Pancreas (tissue), 10 donors: ENCODE measurements around the gene KDM1A. TPM values are rescaled to one million over a fixed set of nuclear protein-coding genes. Genes with fewer than 3 reads are reported as not detected.

Experiments used
- ATAC-seq, 4 donors: fragments of 200-7000 bp; cut with Tn5 transposase; one replicate each; pipeline versions ENCODE4 v1.8.0 to v1.9.1; 2020; ENCODE audit warnings: mild to moderate bottlenecking in 4 of 4, moderate library complexity in 4 of 4
- DNase-seq, 6 donors: peaks; one replicate each; pipeline ENCODE4 v3.0.0-alpha.2; 2020
- FAIRE-seq: peaks from 2 replicates; lab custom pipeline; 2012; peaks lifted over from hg19 to GRCh38; lab: Jason Lieb, UNC
- H3K27ac ChIP-seq, 4 donors: fragments of 200-600 bp; sonication (generic); 1 replicate in 3 of 4; 2 replicates in 1 of 4; pipeline versions ENCODE4 v1.5.0 to v1.8.0; 2020
- H3K27me3 ChIP-seq, 4 donors: fragments of 200-600 bp; one replicate each; pipeline ENCODE4 v1.8.0; 2021
- H3K36me3 ChIP-seq, 3 donors: fragments of 200-600 bp; sonication (generic) in 1 of 3; one replicate each; pipeline versions ENCODE4 v1.5.0 to v1.8.0; 2020 to 2021
- H3K4me1 ChIP-seq, 3 donors: fragments of 200-600 bp; one replicate each; pipeline ENCODE4 v1.8.0; 2021
- H3K4me3 ChIP-seq, 4 donors: fragments of 200-600 bp; sonication (generic) in 2 of 4; one replicate each; pipeline versions ENCODE4 v1.5.0 to v1.8.0; 2020 to 2021
- H3K9me3 ChIP-seq, 4 donors: fragments of 200-600 bp; one replicate each; pipeline ENCODE4 v1.8.0; 2021
- WGBS, 2 donors: extraction: QIAGEN DNeasy Blood & Tissue Kit; methylation state at CpG; one replicate each; pipeline ENCODE4 v1.1.7; 2013; 5-methylcytosine and 5-hydroxymethylcytosine counted together
- intact Hi-C, 3 donors: fragments of 100-400 bp; cut with DNase I; formaldehyde crosslinking; loops; one replicate each; pipeline versions ENCODE4 v1.11.1 to v1.14.2; 2022
- polyA plus RNA-seq, 2 donors: library from polyadenylated mRNA; stranded (reverse); fragments of 200-250 nt; gene quantifications; one replicate each; pipeline ENCODE4 v1.2.3, GENCODE V29; 2013
- total RNA-seq, 6 donors: library from RNA; stranded (reverse); fragmentation: NEBNext Ultra II Directional in 4 of 6; extraction: Animal tissue kit (Norgen Biotek cat#: 25700) in 4 of 6; gene quantifications; one replicate each; pipeline versions ENCODE4 v1.2.1 to v1.2.4, GENCODE V29; 2021 to 2023
- TF ChIP-seq, protein P1 (sequence below), 4 donors: fragments of 200-600 bp; sonication (generic) in 3 of 4; IDR thresholded peaks; one replicate each; pipeline versions ENCODE4 v1.5.0 to v1.8.0; 2021; ENCODE audit warnings: antibody characterized with exemption in 4 of 4
- donor health status: healthy with polysubstance abuse.
- donor health status: DM: no; HTN: no; CAD: no; lungs with moderate emphysema.
- donor health status: DM: no; HTN: no; CAD: no.
- donor health status: control.
- donor health status: control.
- donor health status: Bipolar disorder and iron deficiency.
- donor health status: DM: yes; HTN: yes; CAD: no.
- donor health status: DM: no; HTN: no; CAD: no.
- donor health status: DM: no; HTN: no; CAD: no.
- donor health status: DM: yes; HTN: yes; CAD: no.

KDM1A gene
- total and polyA plus RNA-seq, 8 donors, result 13.7 to 31.9 (median 22.9) TPM

DNA sequence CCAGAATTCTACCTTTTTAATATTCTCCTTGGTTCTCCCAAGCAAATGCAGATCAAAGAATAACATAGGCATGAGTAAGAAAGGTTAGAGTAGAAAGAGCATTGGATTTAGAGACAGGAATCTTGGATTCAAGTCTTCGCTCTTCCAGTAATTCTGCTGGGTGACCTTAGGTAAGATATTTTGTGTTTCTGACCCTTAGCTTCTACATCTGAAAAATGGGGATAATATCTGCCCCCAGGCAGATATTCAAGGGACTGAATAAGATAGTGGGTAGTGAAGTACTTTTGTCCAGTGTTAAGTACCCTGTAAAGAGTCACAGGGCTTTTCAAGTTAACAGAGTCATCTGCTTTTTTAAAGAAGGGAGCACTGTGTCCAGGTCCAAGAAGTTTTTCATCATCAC lies 70.8 kb downstream of the KDM1A start:
- Histone ChIP-seq H3K27me3 (no peaks in the 10 kb centered on the region), H3K27ac (no peak overlapping the region), H3K9me3 (no peaks in the 10 kb centered on the region), H3K4me3 (no peak overlapping the region), H3K4me1 (no peaks in the 10 kb centered on the region), H3K36me3 (peaks cover 0 to 35% (median 3%) of the 10 kb centered on the region in 3 donors)
- WGBS, 2 donors, result 99 to 100% methylated on average over 1 of the region's 1 CpG
- DNase-seq (no peak), FAIRE-seq (no peak), ATAC-seq (no peak)
- intact Hi-C loops, result no loop called here
- TF ChIP-seq, protein P1, sequence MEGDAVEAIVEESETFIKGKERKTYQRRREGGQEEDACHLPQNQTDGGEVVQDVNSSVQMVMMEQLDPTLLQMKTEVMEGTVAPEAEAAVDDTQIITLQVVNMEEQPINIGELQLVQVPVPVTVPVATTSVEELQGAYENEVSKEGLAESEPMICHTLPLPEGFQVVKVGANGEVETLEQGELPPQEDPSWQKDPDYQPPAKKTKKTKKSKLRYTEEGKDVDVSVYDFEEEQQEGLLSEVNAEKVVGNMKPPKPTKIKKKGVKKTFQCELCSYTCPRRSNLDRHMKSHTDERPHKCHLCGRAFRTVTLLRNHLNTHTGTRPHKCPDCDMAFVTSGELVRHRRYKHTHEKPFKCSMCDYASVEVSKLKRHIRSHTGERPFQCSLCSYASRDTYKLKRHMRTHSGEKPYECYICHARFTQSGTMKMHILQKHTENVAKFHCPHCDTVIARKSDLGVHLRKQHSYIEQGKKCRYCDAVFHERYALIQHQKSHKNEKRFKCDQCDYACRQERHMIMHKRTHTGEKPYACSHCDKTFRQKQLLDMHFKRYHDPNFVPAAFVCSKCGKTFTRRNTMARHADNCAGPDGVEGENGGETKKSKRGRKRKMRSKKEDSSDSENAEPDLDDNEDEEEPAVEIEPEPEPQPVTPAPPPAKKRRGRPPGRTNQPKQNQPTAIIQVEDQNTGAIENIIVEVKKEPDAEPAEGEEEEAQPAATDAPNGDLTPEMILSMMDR (IDR thresholded peaks at IDR 0.05), result no peak

DNA sequence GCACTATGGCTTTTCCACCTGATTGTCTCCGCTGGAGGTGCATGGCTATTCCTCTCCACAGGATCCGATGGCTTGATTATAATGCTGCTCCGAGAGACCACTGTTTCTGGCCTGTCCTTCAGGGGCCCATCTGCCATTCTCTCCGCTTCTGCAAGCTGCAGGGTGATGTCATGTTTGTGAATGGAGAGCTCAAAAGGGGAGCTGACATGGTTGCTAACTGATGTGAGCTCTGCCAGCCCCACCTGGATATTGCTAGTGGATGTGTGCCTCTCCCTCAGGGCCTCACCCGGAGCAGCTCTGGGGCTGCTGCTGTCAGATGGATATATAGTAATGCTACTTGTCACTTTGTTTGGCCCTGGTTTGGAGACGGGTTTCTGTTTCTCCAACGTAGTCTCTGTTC lies 72.3 kb downstream of the KDM1A start:
- WGBS, 2 donors, result 92 to 93% methylated on average over 7 of the region's 7 CpGs
- Histone ChIP-seq H3K4me3 (no peak overlapping the region), H3K4me1 (no peaks in the 10 kb centered on the region), H3K27me3 (no peaks in the 10 kb centered on the region), H3K9me3 (no peaks in the 10 kb centered on the region), H3K36me3 (peaks cover 0 to 29% (median 3%) of the 10 kb centered on the region in 3 donors), H3K27ac (no peak overlapping the region)
- TF ChIP-seq, protein P1 (IDR thresholded peaks at IDR 0.05), result no peak
- intact Hi-C loops, result no loop called here
- no peak for ATAC-seq
- FAIRE-seq, result no peak
- no peak for DNase-seq

DNA sequence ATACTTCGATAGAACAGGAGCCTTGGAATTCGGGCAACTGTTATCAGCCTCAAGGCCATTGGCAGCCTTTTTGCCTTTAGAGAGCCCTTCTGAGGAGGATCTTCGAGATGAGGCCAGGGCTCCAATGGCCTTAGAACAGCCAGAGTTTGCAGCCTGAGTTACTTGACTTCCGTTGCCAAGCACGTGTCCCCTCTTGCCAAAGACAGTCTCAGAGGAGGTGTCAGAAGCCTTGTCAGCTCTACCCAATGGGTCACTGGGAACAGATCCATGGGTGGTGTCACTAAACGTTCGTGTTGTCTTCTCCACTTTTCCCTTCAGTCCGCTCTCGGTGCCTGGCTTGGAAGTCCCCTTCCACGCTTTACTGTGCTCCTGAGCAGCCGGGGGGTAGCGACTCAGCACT lies 73.2 kb downstream of the KDM1A start:
- FAIRE-seq, result no peak

DNA sequence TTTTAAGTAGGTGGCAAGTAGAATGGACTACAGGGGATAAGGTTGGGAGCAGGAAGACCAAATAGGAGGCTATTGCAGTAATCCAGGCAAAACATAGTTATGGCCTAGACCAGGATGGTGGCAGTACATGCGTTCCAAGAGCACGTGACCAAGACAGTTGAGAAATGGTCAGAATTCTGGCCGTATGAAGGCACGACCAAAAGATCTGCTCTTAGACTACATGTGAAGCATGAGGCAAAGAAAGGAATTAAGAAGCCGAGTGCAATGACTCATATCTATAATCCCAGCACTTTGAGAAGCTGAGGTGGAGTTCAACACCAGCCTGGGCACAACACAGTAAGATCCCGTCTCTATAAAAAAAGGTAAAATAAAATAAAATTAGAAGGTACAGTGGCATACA lies 78.0 kb downstream of the KDM1A start:
- ATAC-seq, result no peak
- Histone ChIP-seq H3K27me3 (no peaks in the 10 kb centered on the region), H3K4me1 (peaks cover 0 to 21% (median 0%) of the 10 kb centered on the region in 3 donors), H3K36me3 (peaks cover 0 to 11% (median 0%) of the 10 kb centered on the region in 3 donors), H3K4me3 (no peak overlapping the region), H3K9me3 (no peaks in the 10 kb centered on the region), H3K27ac (no peak overlapping the region)
- FAIRE-seq, result no peak
- WGBS, 2 donors, result 86 to 92% methylated on average over 6 of the region's 6 CpGs
- TF ChIP-seq, protein P1 (IDR thresholded peaks at IDR 0.05), result no peak
- DNase-seq, result no peak
- intact Hi-C loops, result loop anchor here in 1 of 3 donors (5.0 kb wide), 1 partner anchor 90 kb away; no protein-coding TSS in a partner anchor

More for the DNA sequence above, 73.2 kb downstream of the KDM1A start:
- Histone ChIP-seq H3K27ac (no peak overlapping the region), H3K4me1 (no peaks in the 10 kb centered on the region), H3K36me3 (peaks cover 0 to 23% (median 3%) of the 10 kb centered on the region in 3 donors), H3K27me3 (no peaks in the 10 kb centered on the region), H3K9me3 (no peaks in the 10 kb centered on the region), H3K4me3 (no peak overlapping the region)
- TF ChIP-seq, protein P1 (IDR thresholded peaks at IDR 0.05), result no peak
- no peak for DNase-seq
- intact Hi-C loops, result no loop called here
- no peak for ATAC-seq
- 81 to 84% methylated on average over 12 of the region's 12 CpGs for WGBS, 2 donors

DNA sequence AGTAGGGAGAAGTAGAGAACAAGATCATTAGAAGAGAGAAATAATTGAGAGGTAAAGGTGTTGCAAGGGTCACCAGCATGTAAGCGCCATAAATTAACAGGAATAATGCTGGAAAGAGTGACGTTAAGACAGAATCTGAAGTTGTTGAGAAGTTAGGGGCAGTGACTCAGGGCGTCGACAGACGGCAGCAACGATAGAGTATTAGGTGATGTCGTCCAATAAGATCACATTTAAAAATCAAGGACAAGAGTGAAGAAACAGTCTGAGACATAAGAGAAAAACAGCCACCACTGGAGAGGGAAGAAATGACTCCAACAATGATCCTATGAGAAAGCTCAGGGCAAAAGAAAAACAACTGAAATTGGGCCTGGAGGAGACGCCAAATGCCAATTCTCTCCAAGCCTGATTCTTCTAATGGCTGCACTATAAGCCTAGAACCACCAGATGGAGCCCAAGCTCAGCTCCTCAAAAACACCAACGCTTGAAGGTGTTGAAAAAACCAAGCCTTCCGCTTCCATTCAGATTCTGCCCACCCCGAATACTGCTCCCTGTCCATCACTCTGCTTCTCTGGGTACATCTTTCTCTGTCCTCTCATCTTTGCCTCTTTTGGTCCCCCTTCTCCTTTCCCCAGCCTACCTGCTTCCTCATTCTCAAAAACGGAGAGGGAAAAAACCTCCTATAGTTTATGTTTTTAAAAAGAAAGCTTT lies 79.3 kb downstream of the KDM1A start:
- intact Hi-C loops, result loop anchor here in 2 of 3 donors (2.0 to 5.0 kb wide), 2 partner anchors 86 to 89 kb away; no protein-coding TSS in a partner anchor
- H3K27ac ChIP-seq, result no peak overlapping the region
- peaks cover 0 to 2% (median 0%) of the 10 kb centered on the region in 3 donors for H3K36me3 ChIP-seq
- 46 to 52% methylated on average over 12 of the region's 12 CpGs for WGBS, 2 donors
- FAIRE-seq, result peak; percentile 20
- DNase-seq, result peak in 3 of 6 donors; percentile 26 to 65 (median 41)
- no peaks in the 10 kb centered on the region for H3K9me3 ChIP-seq
- TF ChIP-seq, protein P1 (IDR thresholded peaks at IDR 0.05), result peak; percentile 69 to 81 (median 72)
- peaks cover 0 to 28% (median 0%) of the 10 kb centered on the region in 3 donors for H3K4me1 ChIP-seq
- no peaks in the 10 kb centered on the region for H3K27me3 ChIP-seq
- no peak overlapping the region for H3K4me3 ChIP-seq
- ATAC-seq, result peak; percentile 85 to 92 (median 90)
